ENCODE results near the gene TBC1D5. TPM values are rescaled to one million over a fixed set of nuclear protein-coding genes. Genes with fewer than 3 reads are reported as not detected.

TBC1D5 gene
- polyA plus RNA-seq, 1 experiment, result 27.0 TPM

DNA sequence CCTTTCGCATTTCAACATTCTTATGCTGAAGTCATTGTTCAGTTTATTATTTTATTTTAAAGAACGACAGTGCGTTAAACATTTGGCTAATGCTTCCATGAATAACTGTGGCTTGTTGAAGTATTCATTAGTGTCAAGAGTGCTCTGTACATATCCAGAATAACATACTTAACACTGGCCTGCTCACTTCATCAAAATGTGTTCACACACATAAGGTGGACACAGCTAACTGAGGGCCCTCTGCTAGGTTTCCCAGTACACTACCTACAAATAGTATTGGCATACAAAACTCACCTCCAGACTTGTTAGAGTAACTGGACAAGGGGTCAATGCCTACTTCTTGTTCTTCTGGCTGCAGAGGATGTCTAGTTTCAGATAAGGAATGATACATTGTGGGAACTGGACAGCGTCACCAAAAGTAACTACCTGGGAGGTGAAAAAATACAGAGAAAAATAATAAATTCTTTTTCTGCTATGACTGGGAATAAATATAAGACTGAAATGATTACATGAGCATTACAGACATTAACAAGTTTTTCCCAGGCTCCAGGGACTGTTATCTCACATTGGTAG, 234.2 kb downstream of the TBC1D5 start:
- POLR2A ChIA-PET, result no interaction called here

DNA sequence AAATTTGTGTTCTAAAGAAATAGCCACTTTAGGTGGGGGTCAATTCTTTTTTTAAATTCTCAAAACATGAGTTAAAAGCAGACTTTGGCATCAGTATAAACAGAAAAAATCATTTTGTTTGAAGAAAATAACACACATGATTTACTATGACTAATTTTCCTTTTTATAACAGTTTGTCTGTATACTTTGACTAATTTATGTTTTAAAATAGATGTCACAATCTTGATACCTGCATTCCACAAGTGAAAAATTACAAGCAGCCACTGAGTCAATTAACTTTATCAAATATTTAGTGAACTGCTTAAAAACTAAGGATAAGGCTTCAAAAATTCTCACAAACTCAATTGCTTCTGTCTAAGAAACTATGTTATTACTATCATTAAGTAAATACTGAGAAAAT, 235.0 kb downstream of the TBC1D5 start:
- Histone ChIP-seq H3K4me3 (ENCODE audit: low read depth, low read length) (no peak overlapping the region), H3K27me3 (ENCODE audit: control insufficient read depth, insufficient read depth, low read length) (no peaks in the 10 kb centered on the region), H3K36me3 (ENCODE audit: control insufficient read depth, insufficient read depth, low read length) (no peaks in the 10 kb centered on the region)
- ChIA-PET POLR2A (no interaction called here), CTCF (no interaction called here)
- TF ChIP-seq, protein P1, sequence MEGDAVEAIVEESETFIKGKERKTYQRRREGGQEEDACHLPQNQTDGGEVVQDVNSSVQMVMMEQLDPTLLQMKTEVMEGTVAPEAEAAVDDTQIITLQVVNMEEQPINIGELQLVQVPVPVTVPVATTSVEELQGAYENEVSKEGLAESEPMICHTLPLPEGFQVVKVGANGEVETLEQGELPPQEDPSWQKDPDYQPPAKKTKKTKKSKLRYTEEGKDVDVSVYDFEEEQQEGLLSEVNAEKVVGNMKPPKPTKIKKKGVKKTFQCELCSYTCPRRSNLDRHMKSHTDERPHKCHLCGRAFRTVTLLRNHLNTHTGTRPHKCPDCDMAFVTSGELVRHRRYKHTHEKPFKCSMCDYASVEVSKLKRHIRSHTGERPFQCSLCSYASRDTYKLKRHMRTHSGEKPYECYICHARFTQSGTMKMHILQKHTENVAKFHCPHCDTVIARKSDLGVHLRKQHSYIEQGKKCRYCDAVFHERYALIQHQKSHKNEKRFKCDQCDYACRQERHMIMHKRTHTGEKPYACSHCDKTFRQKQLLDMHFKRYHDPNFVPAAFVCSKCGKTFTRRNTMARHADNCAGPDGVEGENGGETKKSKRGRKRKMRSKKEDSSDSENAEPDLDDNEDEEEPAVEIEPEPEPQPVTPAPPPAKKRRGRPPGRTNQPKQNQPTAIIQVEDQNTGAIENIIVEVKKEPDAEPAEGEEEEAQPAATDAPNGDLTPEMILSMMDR (IDR thresholded peaks at IDR 0.05; ENCODE audit: insufficient read depth, low read depth, low read length), result no peak
- DNase-seq (ENCODE audit: low read depth), result no peak

More for the DNA sequence above, 234.2 kb downstream of the TBC1D5 start:
- H3K4me3 ChIP-seq (ENCODE audit: low read depth, low read length), result no peak overlapping the region
- H3K27me3 ChIP-seq (ENCODE audit: control insufficient read depth, insufficient read depth, low read length), result no peaks in the 10 kb centered on the region
- DNase-seq (ENCODE audit: low read depth), result no peak
- CTCF ChIA-PET, result no interaction called here
- TF ChIP-seq, protein P1 (IDR thresholded peaks at IDR 0.05; ENCODE audit: insufficient read depth, low read depth, low read length), result no peak
- H3K36me3 ChIP-seq (ENCODE audit: control insufficient read depth, insufficient read depth, low read length), result no peaks in the 10 kb centered on the region

DNA sequence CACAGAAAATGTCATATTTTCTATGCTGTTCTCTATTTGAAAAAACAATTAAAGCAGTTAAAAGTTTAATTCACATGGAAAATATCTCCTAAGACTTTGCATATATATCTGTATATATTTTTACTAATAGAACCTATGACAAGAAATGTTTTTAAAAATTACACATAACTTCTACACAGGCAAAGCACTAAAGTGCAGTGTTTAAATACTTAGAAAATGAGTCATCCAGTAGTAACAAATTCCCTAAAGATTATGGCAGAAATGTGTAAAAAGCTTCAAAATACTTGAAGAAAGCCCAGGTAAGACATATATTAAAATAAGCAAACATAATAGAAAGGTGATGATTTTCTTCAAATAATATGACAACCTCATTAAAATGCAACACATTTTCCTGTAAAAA, 236.6 kb downstream of the TBC1D5 start:
- H3K4me3 ChIP-seq (ENCODE audit: low read depth, low read length), result no peak overlapping the region
- POLR2A ChIA-PET, result no interaction called here
- TF ChIP-seq, protein P1 (IDR thresholded peaks at IDR 0.05; ENCODE audit: insufficient read depth, low read depth, low read length), result no peak
- no peaks in the 10 kb centered on the region for H3K36me3 ChIP-seq (ENCODE audit: control insufficient read depth, insufficient read depth, low read length)
- CTCF ChIA-PET, result no interaction called here
- DNase-seq (ENCODE audit: low read depth), result no peak
- H3K27me3 ChIP-seq (ENCODE audit: control insufficient read depth, insufficient read depth, low read length), result no peaks in the 10 kb centered on the region

DNA sequence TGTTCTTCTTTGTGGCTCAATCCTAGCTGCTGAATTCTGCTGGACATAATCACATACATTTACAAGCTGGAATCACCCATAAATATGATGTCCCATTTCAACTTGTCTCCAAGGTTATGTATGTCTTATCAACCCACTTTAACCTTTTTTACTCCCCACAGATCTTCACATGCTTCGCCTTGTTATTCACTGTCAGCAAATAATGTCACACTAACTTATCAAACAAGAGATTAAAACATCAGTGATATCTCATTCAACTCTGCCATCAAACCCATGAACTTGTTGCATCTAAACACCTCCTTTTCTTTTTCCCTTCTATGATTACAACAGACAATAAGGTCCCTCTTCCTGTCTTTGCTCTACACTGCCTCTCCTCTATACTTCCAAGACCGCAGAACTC, 240.7 kb downstream of the TBC1D5 start:
- TF ChIP-seq, protein P1 (IDR thresholded peaks at IDR 0.05; ENCODE audit: insufficient read depth, low read depth, low read length), result no peak
- Histone ChIP-seq H3K4me3 (ENCODE audit: low read depth, low read length) (no peak overlapping the region), H3K27me3 (ENCODE audit: control insufficient read depth, insufficient read depth, low read length) (no peaks in the 10 kb centered on the region), H3K36me3 (ENCODE audit: control insufficient read depth, insufficient read depth, low read length) (no peaks in the 10 kb centered on the region)
- DNase-seq (ENCODE audit: low read depth), result no peak
- ChIA-PET POLR2A (no interaction called here), CTCF (no interaction called here)

DNA sequence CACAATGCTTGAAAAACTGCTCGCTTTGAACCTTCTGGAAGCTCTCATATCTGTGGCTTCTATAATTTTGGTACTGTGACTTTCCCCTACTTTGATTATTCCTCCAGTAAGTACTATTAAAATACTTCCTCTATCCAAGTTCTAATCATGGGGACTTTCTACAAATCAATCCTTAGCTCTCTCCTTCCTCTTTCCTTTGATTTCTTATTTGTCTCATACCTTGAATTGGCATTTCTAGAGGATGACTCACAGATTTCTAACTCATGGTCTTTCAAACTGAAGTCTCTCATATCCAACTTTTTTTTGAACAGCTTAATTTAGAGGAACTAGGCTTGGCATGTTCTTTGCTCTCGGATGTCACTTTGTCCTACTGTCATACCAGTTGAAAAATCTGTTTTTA, 241.8 kb downstream of the TBC1D5 start:
- no peak for DNase-seq (ENCODE audit: low read depth)

More for the DNA sequence above, 241.8 kb downstream of the TBC1D5 start:
- H3K27me3 ChIP-seq (ENCODE audit: control insufficient read depth, insufficient read depth, low read length), result no peaks in the 10 kb centered on the region
- ChIA-PET POLR2A (no interaction called here), CTCF (no interaction called here)
- TF ChIP-seq, protein P1 (IDR thresholded peaks at IDR 0.05; ENCODE audit: insufficient read depth, low read depth, low read length), result no peak
- H3K36me3 ChIP-seq (ENCODE audit: control insufficient read depth, insufficient read depth, low read length), result no peaks in the 10 kb centered on the region
- no peak overlapping the region for H3K4me3 ChIP-seq (ENCODE audit: low read depth, low read length)
